CD14-positive monocyte (primary cell): Measurements from ENCODE around the gene BTBD9. TPM values are rescaled to one million over a fixed set of nuclear protein-coding genes. Genes with fewer than 3 reads are reported as not detected.
A peak's percentile ranks its signal among the peaks of the same experiment; 100 is the strongest.

Source experiments
- DNase-seq, 3 donors: peaks; one replicate each; pipeline ENCODE4 v3.0.0-alpha.2; 2011 to 2022
- H2AFZ ChIP-seq: 2 replicates; pipeline ENCODE4 v1.6.0; 2012; ENCODE audit warnings: mild to moderate bottlenecking, low read depth, low read length, inconsistent platforms; ENCODE audit not compliant: insufficient read depth, poor library complexity, severe bottlenecking
- H3K27ac ChIP-seq, 2 donors: 1 replicate in 1 of 2; 2 replicates in 1 of 2; pipeline ENCODE4 v1.5.1; 2012 to 2013; ENCODE audit warnings: low read length in 2 of 2, control low read depth in 1 of 2, inconsistent platforms in 1 of 2, low read depth in 1 of 2, mild to moderate bottlenecking in 1 of 2
- H3K27me3 ChIP-seq, 2 donors: one replicate each; pipeline versions ENCODE4 v1.6.0 to v1.6.1; 2011 to 2013; ENCODE audit warnings: low read length in 2 of 2; ENCODE audit not compliant: control insufficient read depth in 2 of 2, insufficient read depth in 2 of 2
- H3K36me3 ChIP-seq, 2 donors: replicated peaks in 1 of 2; 1 replicate in 1 of 2; 2 replicates in 1 of 2; pipeline versions ENCODE4 v1.5.1 to v1.6.1; 2012 to 2013; ENCODE audit warnings: low read length in 2 of 2, control low read depth in 1 of 2, inconsistent platforms in 1 of 2, mild to moderate bottlenecking in 1 of 2; ENCODE audit not compliant: insufficient read depth in 2 of 2, control insufficient read depth in 1 of 2
- H3K4me1 ChIP-seq, 2 donors: 1 replicate in 1 of 2; 2 replicates in 1 of 2; pipeline versions ENCODE4 v1.5.1 to v1.6.1; 2012 to 2013; ENCODE audit warnings: low read length in 2 of 2, control low read depth in 1 of 2, inconsistent platforms in 1 of 2, mild to moderate bottlenecking in 1 of 2, moderate library complexity in 1 of 2; ENCODE audit not compliant: insufficient read depth in 2 of 2, control insufficient read depth in 1 of 2
- H3K4me2 ChIP-seq: replicated peaks from 2 replicates; pipeline ENCODE3; 2012; ENCODE audit warnings: low read length, moderate library complexity, mild to moderate bottlenecking; ENCODE audit not compliant: poor library complexity, severe bottlenecking; ENCODE audit errors: extremely low read depth
- H3K4me3 ChIP-seq, 3 experiments: fragments of 200-600 bp in 1 of 3; sonication (generic) in 1 of 3; replicated peaks in 1 of 3; 1 replicate in 2 of 3; 2 replicates in 1 of 3; pipeline ENCODE4 v1.5.1; 2011 to 2013; ENCODE audit warnings: low read length in 3 of 3, mild to moderate bottlenecking in 3 of 3, control low read depth in 2 of 3, low read depth in 2 of 3, inconsistent platforms in 1 of 3, moderate library complexity in 1 of 3
- H3K79me2 ChIP-seq: 2 replicates; pipeline ENCODE4 v1.6.0; 2012; ENCODE audit warnings: mild to moderate bottlenecking, control low read depth, inconsistent platforms, low read length, moderate library complexity; ENCODE audit not compliant: insufficient read depth
- H3K9ac ChIP-seq: 2 replicates; pipeline ENCODE4 v1.6.0; 2017; ENCODE audit warnings: low read length, mild to moderate bottlenecking; ENCODE audit not compliant: insufficient read depth, poor library complexity, severe bottlenecking
- H3K9me3 ChIP-seq, 2 donors: replicated peaks in 1 of 2; 1 replicate in 1 of 2; 2 replicates in 1 of 2; pipeline versions ENCODE4 v1.5.1 to v1.6.1; 2012 to 2013; ENCODE audit warnings: low read length in 2 of 2, control low read depth in 1 of 2; ENCODE audit not compliant: control insufficient read depth in 1 of 2, insufficient read depth in 1 of 2
- H4K20me1 ChIP-seq: 2 replicates; pipeline ENCODE4 v1.6.0; 2012; ENCODE audit warnings: mild to moderate bottlenecking, low read length, control low read depth, moderate library complexity; ENCODE audit not compliant: insufficient read depth
- H3K27ac Mint-ChIP-seq, 7 donors: one replicate each; pipeline ENCODE4 v1.8.0; 2020; ENCODE audit warnings: mild to moderate bottlenecking in 7 of 7, mixed read lengths in 7 of 7, moderate library complexity in 6 of 7, inconsistent platforms in 2 of 7
- H3K27me3 Mint-ChIP-seq, 3 donors: one replicate each; pipeline ENCODE4 v1.8.0; 2021 to 2022; ENCODE audit warnings: low read depth in 3 of 3, mild to moderate bottlenecking in 3 of 3, mixed read lengths in 3 of 3, moderate library complexity in 3 of 3, inconsistent platforms in 1 of 3
- H3K36me3 Mint-ChIP-seq, 2 donors: one replicate each; pipeline ENCODE4 v1.8.0; 2020; ENCODE audit warnings: mixed read lengths in 2 of 2, inconsistent platforms in 1 of 2, mild to moderate bottlenecking in 1 of 2
- H3K4me1 Mint-ChIP-seq: one replicate; pipeline ENCODE4 v1.8.0; 2020; ENCODE audit warnings: mild to moderate bottlenecking, mixed read lengths
- H3K4me3 Mint-ChIP-seq, 2 donors: one replicate each; pipeline ENCODE4 v1.8.0; 2020; ENCODE audit warnings: mild to moderate bottlenecking in 2 of 2, mixed read lengths in 2 of 2, moderate library complexity in 1 of 2
- H3K9me3 Mint-ChIP-seq, 7 donors: one replicate each; pipeline ENCODE4 v1.8.0; 2020 to 2022; ENCODE audit warnings: mixed read lengths in 7 of 7, mild to moderate bottlenecking in 6 of 7, moderate library complexity in 6 of 7, inconsistent platforms in 2 of 7
- CTCF ChIP-seq: fragments of 200-600 bp; IDR thresholded peaks from one replicate; pipeline ENCODE4 v1.8.0; 2022; ENCODE audit warnings: antibody characterized with exemption, mild to moderate bottlenecking
- WGBS: methylation state at CpG from one replicate; pipeline ENCODE4 v1.1.5; 2013; ENCODE audit warnings: missing lambda C conversion rate; ENCODE audit not compliant: insufficient coverage; 5-methylcytosine and 5-hydroxymethylcytosine counted together
- intact Hi-C, 2 donors: fragments of 100-400 bp; cut with micrococcal nuclease; formaldehyde crosslinking; loops; one replicate each; pipeline versions ENCODE4 v1.15.0 to v1.15.1; 2023
- polyA plus RNA-seq, 3 donors: library from polyadenylated mRNA; depleted of rRNA in 1 of 3; unstranded in 2 of 3; stranded (reverse) in 1 of 3; fragments of 300-500 nt in 2 of 3; fragments of >200 nt in 1 of 3; fragmentation: Illumina TruSeq in 2 of 3; gene quantifications; 1 replicate in 2 of 3; 2 replicates in 1 of 3; pipeline ENCODE4 v1.2.3, GENCODE V29; 2012 to 2021

BTBD9 gene
- polyA plus RNA-seq, 3 donors = 5.2 to 7.5 (median 6.2) TPM

DNA sequence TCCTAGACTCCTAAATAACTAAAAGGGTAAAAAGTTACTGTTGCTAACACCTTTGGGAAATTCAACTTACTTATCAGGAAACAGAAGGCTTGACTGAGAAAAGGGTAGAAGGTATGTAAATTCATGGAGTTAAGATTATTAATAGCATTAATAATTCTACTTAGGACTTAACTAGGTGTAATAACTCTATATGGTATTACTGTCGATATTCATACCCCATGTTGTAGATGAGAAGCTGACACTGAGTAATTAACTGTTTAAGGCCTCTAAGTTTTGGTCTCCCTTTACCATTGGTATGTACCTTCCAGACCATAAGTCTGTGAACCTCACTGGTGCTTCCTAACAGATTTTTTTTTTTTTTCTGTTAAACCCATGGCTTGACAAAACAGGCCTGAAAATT, 47.8 kb upstream of the BTBD9 start:
- intact Hi-C loops = no loop called here
- peaks cover 0 to 6% (median 4%) of the 10 kb centered on the region in 7 donors for H3K9me3 Mint-ChIP-seq
- no peak overlapping the region for H3K4me3 Mint-ChIP-seq
- TF ChIP-seq CTCF = no peak
- WGBS = no CpG with 5 or more reads among the region's 1 CpG
- no peak overlapping the region for H3K4me3 ChIP-seq
- H3K36me3 Mint-ChIP-seq = peaks cover 13 to 18% of the 10 kb centered on the region in 2 donors
- H3K27me3 ChIP-seq = no peaks in the 10 kb centered on the region
- no peak for DNase-seq
- H3K36me3 ChIP-seq = peaks cover 3 to 17% of the 10 kb centered on the region in 2 donors
- H3K4me1 Mint-ChIP-seq = peaks cover 18% of the 10 kb centered on the region
- no peaks in the 10 kb centered on the region for H4K20me1 ChIP-seq
- H3K27ac Mint-ChIP-seq = no peak overlapping the region
- no peak overlapping the region for H2AFZ ChIP-seq
- peaks cover 0 to 4% of the 10 kb centered on the region in 2 donors for H3K9me3 ChIP-seq
- H3K27ac ChIP-seq = no peak overlapping the region
- no peak overlapping the region for H3K9ac ChIP-seq
- H3K79me2 ChIP-seq = peaks cover 8% of the 10 kb centered on the region
- no peak overlapping the region for H3K4me2 ChIP-seq
- no peaks in the 10 kb centered on the region for H3K27me3 Mint-ChIP-seq
- no peaks in the 10 kb centered on the region for H3K4me1 ChIP-seq

DNA sequence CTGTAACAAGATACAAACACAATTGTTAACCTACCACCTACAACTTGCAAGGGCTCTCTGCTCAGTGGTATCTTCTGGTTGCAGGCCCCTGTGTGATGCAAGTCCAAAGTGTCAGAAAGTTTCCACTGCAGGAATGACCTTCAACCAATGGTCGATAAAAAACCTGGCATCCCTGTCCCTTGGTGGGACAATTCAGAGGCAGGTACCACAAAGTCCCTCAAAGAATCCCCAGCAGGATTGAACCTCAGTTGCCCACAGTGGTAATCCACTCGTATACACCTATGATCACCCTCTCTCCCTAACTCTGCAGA, 47.3 kb upstream of the BTBD9 start:
- H3K27me3 ChIP-seq = no peaks in the 10 kb centered on the region
- H3K36me3 ChIP-seq = peaks cover 3 to 17% of the 10 kb centered on the region in 2 donors
- H4K20me1 ChIP-seq = no peaks in the 10 kb centered on the region
- peaks cover 0 to 4% of the 10 kb centered on the region in 2 donors for H3K9me3 ChIP-seq
- no peak overlapping the region for H3K9ac ChIP-seq
- Mint-ChIP-seq H3K4me1 (peaks cover 19% of the 10 kb centered on the region), H3K36me3 (peaks cover 13 to 20% of the 10 kb centered on the region in 2 donors), H3K27me3 (no peaks in the 10 kb centered on the region), H3K9me3 (peaks cover 0 to 6% (median 4%) of the 10 kb centered on the region in 7 donors), H3K4me3 (no peak overlapping the region), H3K27ac (peak overlapping the region in 1 of 7 donors; percentile 27)
- no peaks in the 10 kb centered on the region for H3K4me1 ChIP-seq
- H3K4me2 ChIP-seq = no peak overlapping the region
- H3K27ac ChIP-seq = no peak overlapping the region
- no peak for TF ChIP-seq CTCF
- peaks cover 8% of the 10 kb centered on the region for H3K79me2 ChIP-seq
- no peak overlapping the region for H3K4me3 ChIP-seq
- WGBS = 90% methylated on average over 2 of the region's 2 CpGs
- DNase-seq = no peak
- intact Hi-C loops = no loop called here
- no peak overlapping the region for H2AFZ ChIP-seq
